CD14-positive monocyte (primary cell): ENCODE data around the gene RGS9. TPM values are rescaled to one million over a fixed set of nuclear protein-coding genes. Genes with fewer than 3 reads are reported as not detected.

Experiments used
- DNase-seq, 3 donors: peaks; one replicate each; pipeline ENCODE4 v3.0.0-alpha.2; 2011 to 2022
- H2AFZ ChIP-seq: 2 replicates; pipeline ENCODE4 v1.6.0; 2012; ENCODE audit warnings: mild to moderate bottlenecking, low read depth, low read length, inconsistent platforms; ENCODE audit not compliant: insufficient read depth, poor library complexity, severe bottlenecking
- H3K27ac ChIP-seq, 2 donors: 1 replicate in 1 of 2; 2 replicates in 1 of 2; pipeline ENCODE4 v1.5.1; 2012 to 2013; ENCODE audit warnings: low read length in 2 of 2, control low read depth in 1 of 2, inconsistent platforms in 1 of 2, low read depth in 1 of 2, mild to moderate bottlenecking in 1 of 2
- H3K27me3 ChIP-seq, 2 donors: one replicate each; pipeline versions ENCODE4 v1.6.0 to v1.6.1; 2011 to 2013; ENCODE audit warnings: low read length in 2 of 2; ENCODE audit not compliant: control insufficient read depth in 2 of 2, insufficient read depth in 2 of 2
- H3K36me3 ChIP-seq, 2 donors: replicated peaks in 1 of 2; 1 replicate in 1 of 2; 2 replicates in 1 of 2; pipeline versions ENCODE4 v1.5.1 to v1.6.1; 2012 to 2013; ENCODE audit warnings: low read length in 2 of 2, control low read depth in 1 of 2, inconsistent platforms in 1 of 2, mild to moderate bottlenecking in 1 of 2; ENCODE audit not compliant: insufficient read depth in 2 of 2, control insufficient read depth in 1 of 2
- H3K4me1 ChIP-seq, 2 donors: 1 replicate in 1 of 2; 2 replicates in 1 of 2; pipeline versions ENCODE4 v1.5.1 to v1.6.1; 2012 to 2013; ENCODE audit warnings: low read length in 2 of 2, control low read depth in 1 of 2, inconsistent platforms in 1 of 2, mild to moderate bottlenecking in 1 of 2, moderate library complexity in 1 of 2; ENCODE audit not compliant: insufficient read depth in 2 of 2, control insufficient read depth in 1 of 2
- H3K4me2 ChIP-seq: replicated peaks from 2 replicates; pipeline ENCODE3; 2012; ENCODE audit warnings: low read length, moderate library complexity, mild to moderate bottlenecking; ENCODE audit not compliant: poor library complexity, severe bottlenecking; ENCODE audit errors: extremely low read depth
- H3K4me3 ChIP-seq, 3 experiments: fragments of 200-600 bp in 1 of 3; sonication (generic) in 1 of 3; replicated peaks in 1 of 3; 1 replicate in 2 of 3; 2 replicates in 1 of 3; pipeline ENCODE4 v1.5.1; 2011 to 2013; ENCODE audit warnings: low read length in 3 of 3, mild to moderate bottlenecking in 3 of 3, control low read depth in 2 of 3, low read depth in 2 of 3, inconsistent platforms in 1 of 3, moderate library complexity in 1 of 3
- H3K79me2 ChIP-seq: 2 replicates; pipeline ENCODE4 v1.6.0; 2012; ENCODE audit warnings: mild to moderate bottlenecking, control low read depth, inconsistent platforms, low read length, moderate library complexity; ENCODE audit not compliant: insufficient read depth
- H3K9ac ChIP-seq: 2 replicates; pipeline ENCODE4 v1.6.0; 2017; ENCODE audit warnings: low read length, mild to moderate bottlenecking; ENCODE audit not compliant: insufficient read depth, poor library complexity, severe bottlenecking
- H3K9me3 ChIP-seq, 2 donors: replicated peaks in 1 of 2; 1 replicate in 1 of 2; 2 replicates in 1 of 2; pipeline versions ENCODE4 v1.5.1 to v1.6.1; 2012 to 2013; ENCODE audit warnings: low read length in 2 of 2, control low read depth in 1 of 2; ENCODE audit not compliant: control insufficient read depth in 1 of 2, insufficient read depth in 1 of 2
- H4K20me1 ChIP-seq: 2 replicates; pipeline ENCODE4 v1.6.0; 2012; ENCODE audit warnings: mild to moderate bottlenecking, low read length, control low read depth, moderate library complexity; ENCODE audit not compliant: insufficient read depth
- H3K27ac Mint-ChIP-seq, 7 donors: one replicate each; pipeline ENCODE4 v1.8.0; 2020; ENCODE audit warnings: mild to moderate bottlenecking in 7 of 7, mixed read lengths in 7 of 7, moderate library complexity in 6 of 7, inconsistent platforms in 2 of 7
- H3K27me3 Mint-ChIP-seq, 3 donors: one replicate each; pipeline ENCODE4 v1.8.0; 2021 to 2022; ENCODE audit warnings: low read depth in 3 of 3, mild to moderate bottlenecking in 3 of 3, mixed read lengths in 3 of 3, moderate library complexity in 3 of 3, inconsistent platforms in 1 of 3
- H3K36me3 Mint-ChIP-seq, 2 donors: one replicate each; pipeline ENCODE4 v1.8.0; 2020; ENCODE audit warnings: mixed read lengths in 2 of 2, inconsistent platforms in 1 of 2, mild to moderate bottlenecking in 1 of 2
- H3K4me1 Mint-ChIP-seq: one replicate; pipeline ENCODE4 v1.8.0; 2020; ENCODE audit warnings: mild to moderate bottlenecking, mixed read lengths
- H3K4me3 Mint-ChIP-seq, 2 donors: one replicate each; pipeline ENCODE4 v1.8.0; 2020; ENCODE audit warnings: mild to moderate bottlenecking in 2 of 2, mixed read lengths in 2 of 2, moderate library complexity in 1 of 2
- H3K9me3 Mint-ChIP-seq, 7 donors: one replicate each; pipeline ENCODE4 v1.8.0; 2020 to 2022; ENCODE audit warnings: mixed read lengths in 7 of 7, mild to moderate bottlenecking in 6 of 7, moderate library complexity in 6 of 7, inconsistent platforms in 2 of 7
- WGBS: methylation state at CpG from one replicate; pipeline ENCODE4 v1.1.5; 2013; ENCODE audit warnings: missing lambda C conversion rate; ENCODE audit not compliant: insufficient coverage; 5-methylcytosine and 5-hydroxymethylcytosine counted together
- intact Hi-C, 2 donors: fragments of 100-400 bp; cut with micrococcal nuclease; formaldehyde crosslinking; loops; one replicate each; pipeline versions ENCODE4 v1.15.0 to v1.15.1; 2023
- polyA plus RNA-seq, 3 donors: library from polyadenylated mRNA; depleted of rRNA in 1 of 3; unstranded in 2 of 3; stranded (reverse) in 1 of 3; fragments of 300-500 nt in 2 of 3; fragments of >200 nt in 1 of 3; fragmentation: Illumina TruSeq in 2 of 3; gene quantifications; 1 replicate in 2 of 3; 2 replicates in 1 of 3; pipeline ENCODE4 v1.2.3, GENCODE V29; 2012 to 2021
- TF ChIP-seq, protein P1 (sequence below): fragments of 200-600 bp; IDR thresholded peaks from one replicate; pipeline ENCODE4 v1.8.0; 2022; ENCODE audit warnings: antibody characterized with exemption, mild to moderate bottlenecking

Gene RGS9
- polyA plus RNA-seq, 3 donors: 0.08 TPM; not detected in 2

DNA sequence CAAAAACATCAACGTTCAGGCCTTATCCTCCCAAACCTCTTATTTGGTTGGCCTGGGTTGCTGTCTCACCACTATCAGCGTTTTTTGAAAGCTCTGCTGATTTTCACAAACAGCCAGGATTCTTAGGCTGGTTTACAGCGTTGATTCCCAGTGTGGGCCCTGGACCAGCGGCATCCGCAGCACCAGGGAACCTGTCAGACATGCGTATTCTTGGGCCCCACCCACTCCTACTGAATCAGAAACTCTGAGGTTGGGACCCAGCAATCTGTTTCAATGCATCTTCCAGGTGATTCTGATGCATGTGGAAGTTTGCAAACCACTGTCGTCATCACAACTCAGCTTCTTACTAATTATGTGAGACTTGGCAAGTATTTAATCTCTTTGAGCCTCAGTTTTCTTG, 58.5 kb downstream of the RGS9 start:
- TF ChIP-seq, protein P1, sequence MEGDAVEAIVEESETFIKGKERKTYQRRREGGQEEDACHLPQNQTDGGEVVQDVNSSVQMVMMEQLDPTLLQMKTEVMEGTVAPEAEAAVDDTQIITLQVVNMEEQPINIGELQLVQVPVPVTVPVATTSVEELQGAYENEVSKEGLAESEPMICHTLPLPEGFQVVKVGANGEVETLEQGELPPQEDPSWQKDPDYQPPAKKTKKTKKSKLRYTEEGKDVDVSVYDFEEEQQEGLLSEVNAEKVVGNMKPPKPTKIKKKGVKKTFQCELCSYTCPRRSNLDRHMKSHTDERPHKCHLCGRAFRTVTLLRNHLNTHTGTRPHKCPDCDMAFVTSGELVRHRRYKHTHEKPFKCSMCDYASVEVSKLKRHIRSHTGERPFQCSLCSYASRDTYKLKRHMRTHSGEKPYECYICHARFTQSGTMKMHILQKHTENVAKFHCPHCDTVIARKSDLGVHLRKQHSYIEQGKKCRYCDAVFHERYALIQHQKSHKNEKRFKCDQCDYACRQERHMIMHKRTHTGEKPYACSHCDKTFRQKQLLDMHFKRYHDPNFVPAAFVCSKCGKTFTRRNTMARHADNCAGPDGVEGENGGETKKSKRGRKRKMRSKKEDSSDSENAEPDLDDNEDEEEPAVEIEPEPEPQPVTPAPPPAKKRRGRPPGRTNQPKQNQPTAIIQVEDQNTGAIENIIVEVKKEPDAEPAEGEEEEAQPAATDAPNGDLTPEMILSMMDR: no peak
- 93% methylated on average over 6 of the region's 7 CpGs for WGBS
- Histone ChIP-seq H3K27me3 (no peaks in the 10 kb centered on the region), H3K4me1 (no peaks in the 10 kb centered on the region), H3K36me3 (no peaks in the 10 kb centered on the region), H3K9ac (no peak overlapping the region), H2AFZ (no peak overlapping the region), H3K79me2 (no peaks in the 10 kb centered on the region), H3K4me3 (no peak overlapping the region), H3K9me3 (no peaks in the 10 kb centered on the region), H3K4me2 (no peak overlapping the region), H3K27ac (no peak overlapping the region), H4K20me1 (no peaks in the 10 kb centered on the region)
- peaks cover 2 to 3% (median 3%) of the 10 kb centered on the region in 3 donors for H3K27me3 Mint-ChIP-seq
- no peaks in the 10 kb centered on the region for H3K9me3 Mint-ChIP-seq
- intact Hi-C loops: loop anchor here in 1 of 2 donors (5.0 kb wide), 1 partner anchor 418 kb away; no protein-coding TSS in a partner anchor
- no peak for DNase-seq
- no peak overlapping the region for H3K4me3 Mint-ChIP-seq
- H3K27ac Mint-ChIP-seq: no peak overlapping the region
- peaks cover 15% of the 10 kb centered on the region for H3K4me1 Mint-ChIP-seq
- no peaks in the 10 kb centered on the region for H3K36me3 Mint-ChIP-seq

DNA sequence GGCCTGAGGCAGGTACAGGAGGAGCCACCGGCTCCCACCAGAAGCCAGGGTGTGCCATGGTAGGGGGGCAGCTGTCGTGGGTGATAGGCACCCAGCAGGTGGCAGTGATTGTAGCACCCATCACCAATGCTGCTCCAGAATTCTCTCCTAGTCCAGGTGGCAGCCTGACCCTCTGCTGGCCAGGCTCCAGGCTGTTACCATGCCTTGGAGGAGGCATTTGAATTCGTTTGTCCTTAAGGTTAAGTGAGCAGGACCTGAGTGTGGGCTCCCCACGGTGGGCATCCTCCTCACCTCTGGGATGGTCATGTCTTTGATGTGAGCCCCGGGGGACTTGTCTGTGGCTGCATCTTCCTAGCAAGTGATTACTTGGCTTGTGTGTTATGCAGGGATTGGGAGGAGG, 59.4 kb downstream of the RGS9 start:
- H3K79me2 ChIP-seq: no peaks in the 10 kb centered on the region
- no peaks in the 10 kb centered on the region for H3K36me3 Mint-ChIP-seq
- no peak overlapping the region for H3K9ac ChIP-seq
- peaks cover 15% of the 10 kb centered on the region for H3K4me1 Mint-ChIP-seq
- intact Hi-C loops: loop anchor here in 1 of 2 donors (5.0 kb wide), 1 partner anchor 419 kb away; no protein-coding TSS in a partner anchor
- 92% methylated on average over 2 of the region's 5 CpGs for WGBS
- H3K27me3 ChIP-seq: no peaks in the 10 kb centered on the region
- H3K27ac ChIP-seq: no peak overlapping the region
- H3K36me3 ChIP-seq: no peaks in the 10 kb centered on the region
- H3K4me3 Mint-ChIP-seq: no peak overlapping the region
- TF ChIP-seq, protein P1: no peak
- H3K9me3 Mint-ChIP-seq: no peaks in the 10 kb centered on the region
- H3K4me1 ChIP-seq: no peaks in the 10 kb centered on the region
- H3K9me3 ChIP-seq: no peaks in the 10 kb centered on the region
- no peaks in the 10 kb centered on the region for H4K20me1 ChIP-seq
- H3K27ac Mint-ChIP-seq: no peak overlapping the region
- H3K4me3 ChIP-seq: no peak overlapping the region
- no peak overlapping the region for H3K4me2 ChIP-seq
- H2AFZ ChIP-seq: no peak overlapping the region
- H3K27me3 Mint-ChIP-seq: peaks cover 0 to 3% (median 3%) of the 10 kb centered on the region in 3 donors
- DNase-seq: no peak
